Stimulated activated CD4-positive, alpha-beta T cell treated with anti-CD3 and anti-CD28 coated beads, TNF-alpha, amount 100 ng/mL, for 24 hours (primary cell): ENCODE results near the gene NEU4.
"Not testable (repeated sequence)": the region's sequence is repeated elsewhere in the genome, so short reads cannot be mapped to it uniquely, and the experiment has no call there.

Experiments
- DNase-seq, 3 experiments: peaks; one replicate each; pipeline ENCODE4 v3.0.0-alpha.2; 2020; ENCODE audit warnings: low read depth in 3 of 3

NEU4 gene

GRCh38 chr2:241812730-241813643 is 4.0 kb downstream of the NEU4 start:
- DNase-seq: no peak

GRCh38 chr2:241813644-241814392 is 4.8 kb downstream of the NEU4 start:
- no peak for DNase-seq

GRCh38 chr2:241814393-241814642 is 5.3 kb downstream of the NEU4 start:
- no peak for DNase-seq

- DNase-seq: no peak
These were observed 5.9 kb downstream of the NEU4 start for GRCh38 chr2:241814643-241815476.

GRCh38 chr2:241815477-241816430 is 6.8 kb downstream of the NEU4 start:
- DNase-seq: no peak

GRCh38 chr2:241816431-241817121 is 7.6 kb downstream of the NEU4 start:
- DNase-seq: no peak

GRCh38 chr2:241817126-241817820 is 8.3 kb downstream of the NEU4 start:
- DNase-seq: no peak

GRCh38 chr2:241817821-241818215 is 8.8 kb downstream of the NEU4 start:
- DNase-seq: not testable (repeated sequence)

- DNase-seq: no peak
These were observed 9.4 kb downstream of the NEU4 start for GRCh38 chr2:241818229-241818942.

- DNase-seq: no peak
These were observed 9.9 kb downstream of the NEU4 start for GRCh38 chr2:241818943-241819270.

- DNase-seq: not testable (repeated sequence)
These were observed 11.1 kb downstream of the NEU4 start for GRCh38 chr2:241819947-241820624.

- DNase-seq: no peak
These were observed 11.8 kb downstream of the NEU4 start for GRCh38 chr2:241820625-241821384.

- DNase-seq: no peak
These were observed 12.7 kb downstream of the NEU4 start for GRCh38 chr2:241821460-241822263.

- no peak for DNase-seq
These were observed 13.3 kb downstream of the NEU4 start for GRCh38 chr2:241822264-241822623.

- DNase-seq: not testable (repeated sequence)
These were observed 14.8 kb downstream of the NEU4 start for GRCh38 chr2:241823531-241824437.

GRCh38 chr2:241827394-241827793 is 18.4 kb downstream of the NEU4 start:
- DNase-seq: no peak
